MCF 10A (cell line): Measurements from ENCODE around the gene ESPN. TPM values are rescaled to one million over a fixed set of nuclear protein-coding genes. Genes with fewer than 3 reads are reported as not detected.

Experiments
- BruUV-seq: library from RNA; stranded (reverse); fragments of 400-500 nt; replicated peaks from 2 replicates; lab custom pipeline; 2021; lab: Mats Ljungman, UMichigan
- CTCF ChIA-PET: fragments of 300-600 bp; sonication (Branson Sonifier 250); formaldehyde crosslinking; extraction: SDS; loops from one replicate; lab custom pipeline; 2021; ENCODE audit warnings: antibody characterized with exemption, inconsistent platforms; lab: Yijun Ruan, JAX
- POLR2A ChIA-PET: fragments of 300-600, 350-650 bp; sonication (Branson Sonifier 250); formaldehyde crosslinking; extraction: SDS; loops from one replicate; lab custom pipeline; 2020; ENCODE audit warnings: antibody characterized with exemption, inconsistent platforms; lab: Yijun Ruan, JAX
- DNase-seq: peaks from one replicate; pipeline ENCODE4 v3.0.0-alpha.2; 2018; ENCODE audit not compliant: unreplicated experiment
- H3K27ac Mint-ChIP-seq: one replicate; pipeline ENCODE4 v1.8.0; 2022; ENCODE audit warnings: mild to moderate bottlenecking, low read depth, mixed read lengths; ENCODE audit not compliant: unreplicated experiment
- H3K27me3 Mint-ChIP-seq: one replicate; pipeline ENCODE4 v1.8.0; 2022; ENCODE audit warnings: mixed read lengths; ENCODE audit not compliant: insufficient read depth, unreplicated experiment
- H3K36me3 Mint-ChIP-seq: one replicate; pipeline ENCODE4 v1.8.0; 2022; ENCODE audit warnings: mild to moderate bottlenecking, moderate library complexity, mixed read lengths; ENCODE audit not compliant: insufficient read depth, unreplicated experiment
- H3K4me1 Mint-ChIP-seq: one replicate; pipeline ENCODE4 v1.8.0; 2022; ENCODE audit warnings: mixed read lengths; ENCODE audit not compliant: insufficient read depth, unreplicated experiment
- H3K4me3 Mint-ChIP-seq: one replicate; pipeline ENCODE4 v1.8.0; 2022; ENCODE audit warnings: mild to moderate bottlenecking, moderate library complexity, mixed read lengths; ENCODE audit not compliant: unreplicated experiment
- H3K9me3 Mint-ChIP-seq: one replicate; pipeline ENCODE4 v1.8.0; 2022; ENCODE audit warnings: mixed read lengths; ENCODE audit not compliant: unreplicated experiment
- intact Hi-C: fragments of 100-400 bp; cut with micrococcal nuclease; formaldehyde crosslinking; loops from 2 replicates; pipeline ENCODE4 v1.14.1; 2022
- total RNA-seq: library from RNA; stranded (reverse); gene quantifications from 2 replicates; pipeline ENCODE4 v1.2.3, GENCODE V29; 2022
- TF ChIP-seq, protein P1 (sequence below): fragments of 200-600 bp; IDR thresholded peaks from one replicate; pipeline ENCODE4 v1.8.0; 2022; ENCODE audit warnings: antibody characterized with exemption, mild to moderate bottlenecking; ENCODE audit not compliant: unreplicated experiment

ESPN gene
- total RNA-seq, 1 experiment from 2014 or later = 0.68 TPM

- CTCF ChIA-PET = interaction anchor here (0.5 to 0.9 kb wide), 2 partner anchors 18 to 35 kb away, joined by 3 to 5 read pairs; no protein-coding TSS in a partner anchor
- TF ChIP-seq, protein P1, sequence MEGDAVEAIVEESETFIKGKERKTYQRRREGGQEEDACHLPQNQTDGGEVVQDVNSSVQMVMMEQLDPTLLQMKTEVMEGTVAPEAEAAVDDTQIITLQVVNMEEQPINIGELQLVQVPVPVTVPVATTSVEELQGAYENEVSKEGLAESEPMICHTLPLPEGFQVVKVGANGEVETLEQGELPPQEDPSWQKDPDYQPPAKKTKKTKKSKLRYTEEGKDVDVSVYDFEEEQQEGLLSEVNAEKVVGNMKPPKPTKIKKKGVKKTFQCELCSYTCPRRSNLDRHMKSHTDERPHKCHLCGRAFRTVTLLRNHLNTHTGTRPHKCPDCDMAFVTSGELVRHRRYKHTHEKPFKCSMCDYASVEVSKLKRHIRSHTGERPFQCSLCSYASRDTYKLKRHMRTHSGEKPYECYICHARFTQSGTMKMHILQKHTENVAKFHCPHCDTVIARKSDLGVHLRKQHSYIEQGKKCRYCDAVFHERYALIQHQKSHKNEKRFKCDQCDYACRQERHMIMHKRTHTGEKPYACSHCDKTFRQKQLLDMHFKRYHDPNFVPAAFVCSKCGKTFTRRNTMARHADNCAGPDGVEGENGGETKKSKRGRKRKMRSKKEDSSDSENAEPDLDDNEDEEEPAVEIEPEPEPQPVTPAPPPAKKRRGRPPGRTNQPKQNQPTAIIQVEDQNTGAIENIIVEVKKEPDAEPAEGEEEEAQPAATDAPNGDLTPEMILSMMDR = no peak
- H3K27ac Mint-ChIP-seq = no peak overlapping the region
- no peak overlapping the region for H3K4me3 Mint-ChIP-seq
- no TSS peak for BruUV-seq
- peaks cover 6% of the 10 kb centered on the region for H3K4me1 Mint-ChIP-seq
- H3K9me3 Mint-ChIP-seq = no peaks in the 10 kb centered on the region
- no peaks in the 10 kb centered on the region for H3K27me3 Mint-ChIP-seq
- no peak for DNase-seq
- intact Hi-C loops = no loop called here
- H3K36me3 Mint-ChIP-seq = no peaks in the 10 kb centered on the region
- POLR2A ChIA-PET = interaction anchor here (1.2 kb wide), 1 partner anchor 16 kb away, joined by 3 read pairs; no protein-coding TSS in a partner anchor
Observed at GRCh38 chr1:6503884-6504602, 79.5 kb downstream of the ESPN start.

- ChIA-PET CTCF (interaction anchor here (0.6 to 1.1 kb wide), 2 partner anchors 9 to 16 kb away, joined by 3 to 4 read pairs; no protein-coding TSS in a partner anchor), POLR2A (interaction anchor here (0.8 to 1.2 kb wide), 2 partner anchors 15 to 16 kb away, joined by 3 read pairs; no protein-coding TSS in a partner anchor)
- H3K4me3 Mint-ChIP-seq = no peak overlapping the region
- peaks cover 6% of the 10 kb centered on the region for H3K4me1 Mint-ChIP-seq
- H3K36me3 Mint-ChIP-seq = no peaks in the 10 kb centered on the region
- BruUV-seq = no TSS peak
- DNase-seq = no peak
- H3K27ac Mint-ChIP-seq = no peak overlapping the region
- no peaks in the 10 kb centered on the region for H3K9me3 Mint-ChIP-seq
- no peaks in the 10 kb centered on the region for H3K27me3 Mint-ChIP-seq
- intact Hi-C loops = no loop called here
- TF ChIP-seq, protein P1 = no peak
Observed at GRCh38 chr1:6504887-6505286, 80.3 kb downstream of the ESPN start.

DNA sequence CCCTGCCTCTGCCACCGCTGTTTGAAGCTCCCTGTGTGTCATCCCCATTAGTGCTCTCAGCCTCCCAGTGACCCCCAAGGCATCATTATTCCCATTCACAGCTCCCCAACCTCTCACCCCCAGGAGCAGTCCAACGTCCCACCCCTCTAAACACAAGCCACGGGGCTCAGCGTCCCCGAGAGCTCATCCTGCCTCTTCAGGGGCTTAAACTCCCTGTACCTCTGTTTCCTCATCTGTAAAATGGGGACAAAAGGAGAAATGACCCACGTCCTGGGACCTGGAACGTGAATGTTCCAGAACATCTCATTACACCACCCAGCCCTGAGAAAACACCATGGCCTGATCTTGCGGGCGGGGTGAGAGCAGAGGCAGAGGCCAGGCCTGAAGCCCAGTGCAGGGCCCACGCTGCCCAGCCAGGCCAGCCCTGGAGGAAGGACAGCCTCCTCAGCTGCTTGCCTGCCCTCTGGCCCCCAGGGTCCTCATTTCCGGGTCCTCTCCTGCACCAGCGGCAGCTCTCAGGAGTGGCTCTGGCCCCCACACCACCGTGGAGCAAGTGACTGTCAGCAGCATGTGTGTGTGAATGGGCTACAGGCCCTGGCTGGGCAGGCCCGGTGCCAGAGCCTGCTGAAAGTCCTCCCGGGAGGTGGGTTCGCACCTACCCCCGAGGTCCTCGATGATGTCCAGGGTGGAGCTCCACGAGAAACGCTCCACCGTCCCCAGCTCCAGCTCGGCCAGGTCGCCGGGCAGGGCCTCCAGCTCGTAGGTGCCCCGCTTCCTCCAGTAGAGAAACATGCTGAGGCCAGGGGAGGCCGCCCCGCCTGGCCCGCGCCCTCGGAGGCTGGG, 81.0 kb downstream of the ESPN start:
- Mint-ChIP-seq H3K27ac (no peak overlapping the region), H3K4me1 (peaks cover 6% of the 10 kb centered on the region)
- CTCF ChIA-PET = interaction anchor here (0.5 to 1.1 kb wide), 3 partner anchors 9 to 144 kb away, joined by 3 to 4 read pairs (median 3); no protein-coding TSS in a partner anchor

More for the DNA sequence above, 81.0 kb downstream of the ESPN start:
- no peak for DNase-seq
- no TSS peak for BruUV-seq
- TF ChIP-seq, protein P1 = no peak
- no peaks in the 10 kb centered on the region for H3K27me3 Mint-ChIP-seq
- intact Hi-C loops = no loop called here
- H3K4me3 Mint-ChIP-seq = no peak overlapping the region
- POLR2A ChIA-PET = interaction anchor here (0.8 to 1.3 kb wide), 3 partner anchors 14 to 17 kb away, joined by 3 read pairs; no protein-coding TSS in a partner anchor
- no peaks in the 10 kb centered on the region for H3K9me3 Mint-ChIP-seq
- no peaks in the 10 kb centered on the region for H3K36me3 Mint-ChIP-seq
